H9 (cell line): ENCODE results near the gene NAA60. TPM values are rescaled to one million over a fixed set of nuclear protein-coding genes. Genes with fewer than 3 reads are reported as not detected.

ENCODE experiments used
- DNase-seq: peaks from one replicate; pipeline ENCODE4 v3.0.0-alpha.2; 2017
- H2AFZ ChIP-seq: one replicate; pipeline ENCODE4 v1.6.1; 2013; ENCODE audit warnings: mild to moderate bottlenecking, low read length, control low read depth, moderate library complexity
- H2AK5ac ChIP-seq: 2 replicates; pipeline ENCODE4 v1.6.1; 2013; ENCODE audit warnings: low read length, control low read depth, mixed read lengths; ENCODE audit not compliant: insufficient read length
- H2BK120ac ChIP-seq: one replicate; pipeline ENCODE4 v1.6.1; 2013; ENCODE audit warnings: low read depth, mild to moderate bottlenecking, low read length, control low read depth, inconsistent platforms; ENCODE audit not compliant: poor library complexity, severe bottlenecking
- H2BK12ac ChIP-seq: 2 replicates; pipeline ENCODE4 v1.6.1; 2013; ENCODE audit warnings: low read length, control low read depth, mixed read lengths, low read depth; ENCODE audit not compliant: insufficient read length
- H2BK15ac ChIP-seq: 2 replicates; pipeline ENCODE4 v1.6.1; 2013; ENCODE audit warnings: low read depth, low read length, control low read depth
- H2BK20ac ChIP-seq: one replicate; pipeline ENCODE4 v1.6.1; 2013; ENCODE audit warnings: low read depth, mild to moderate bottlenecking, low read length, control low read depth, inconsistent platforms; ENCODE audit not compliant: poor library complexity, severe bottlenecking
- H2BK5ac ChIP-seq: 2 replicates; pipeline ENCODE4 v1.6.1; 2013; ENCODE audit warnings: low read length, control low read depth, mixed read lengths; ENCODE audit not compliant: insufficient read length
- H3K14ac ChIP-seq: 2 replicates; pipeline ENCODE4 v1.6.1; 2013; ENCODE audit warnings: low read length, control low read depth; ENCODE audit not compliant: insufficient read depth
- H3K18ac ChIP-seq: 2 replicates; pipeline ENCODE4 v1.6.1; 2013; ENCODE audit warnings: low read depth, mild to moderate bottlenecking, mixed read lengths, low read length, control low read depth; ENCODE audit not compliant: insufficient read length
- H3K23ac ChIP-seq: 2 replicates; pipeline ENCODE4 v1.6.1; 2013; ENCODE audit warnings: low read length, control low read depth, mixed read lengths, low read depth; ENCODE audit not compliant: insufficient read length
- H3K23me2 ChIP-seq: 2 replicates; pipeline ENCODE4 v1.6.1; 2013; ENCODE audit warnings: low read depth, mild to moderate bottlenecking, mixed read lengths, low read length, control low read depth; ENCODE audit not compliant: insufficient read length, poor library complexity, severe bottlenecking
- H3K27ac ChIP-seq: 2 replicates; pipeline ENCODE4 v1.5.1; 2013; ENCODE audit warnings: low read length, control low read depth, mixed read lengths, low read depth; ENCODE audit not compliant: insufficient read length
- H3K27me3 ChIP-seq: 2 replicates; pipeline ENCODE4 v1.6.1; 2013; ENCODE audit warnings: low read length, control low read depth, inconsistent platforms; ENCODE audit not compliant: insufficient read depth
- H3K4ac ChIP-seq: 2 replicates; pipeline ENCODE4 v1.6.1; 2013; ENCODE audit warnings: low read depth, mild to moderate bottlenecking, control low read depth, inconsistent platforms, low read length, moderate library complexity
- H3K4me1 ChIP-seq: 2 replicates; pipeline ENCODE4 v1.6.1; 2013; ENCODE audit warnings: low read length, control low read depth, inconsistent platforms; ENCODE audit not compliant: insufficient read depth
- H3K4me2 ChIP-seq: 2 replicates; pipeline ENCODE4 v1.6.1; 2013; ENCODE audit warnings: low read length, control low read depth, mixed read lengths; ENCODE audit not compliant: insufficient read length, insufficient read depth
- H3K56ac ChIP-seq: 2 replicates; pipeline ENCODE4 v1.6.1; 2013; ENCODE audit warnings: low read depth, mild to moderate bottlenecking, mixed read lengths, low read length, control low read depth; ENCODE audit not compliant: insufficient read length
- H3K79me1 ChIP-seq: 2 replicates; pipeline ENCODE4 v1.6.1; 2013; ENCODE audit warnings: low read depth, mild to moderate bottlenecking, moderate library complexity, low read length, control low read depth, inconsistent platforms; ENCODE audit not compliant: insufficient read depth, poor library complexity, severe bottlenecking
- H3K79me2 ChIP-seq: 2 replicates; pipeline ENCODE4 v1.6.1; 2013; ENCODE audit warnings: low read length, control low read depth, inconsistent platforms; ENCODE audit not compliant: insufficient read depth
- H3K9ac ChIP-seq: 2 replicates; pipeline ENCODE4 v1.6.1; 2013; ENCODE audit warnings: low read length, control low read depth, mixed read lengths; ENCODE audit not compliant: insufficient read length; ENCODE audit errors: extremely low read depth
- H3K9me3 ChIP-seq: one replicate; pipeline ENCODE4 v1.6.1; 2013; ENCODE audit warnings: low read depth, low read length, inconsistent platforms; ENCODE audit not compliant: control insufficient read depth
- H3T11ph ChIP-seq: one replicate; pipeline ENCODE4 v1.6.1; 2013; ENCODE audit warnings: mild to moderate bottlenecking, low read length, control low read depth, inconsistent platforms
- H4K20me1 ChIP-seq: one replicate; pipeline ENCODE4 v1.6.1; 2013; ENCODE audit not compliant: control insufficient read depth, insufficient read length, insufficient read depth
- H4K5ac ChIP-seq: 2 replicates; pipeline ENCODE4 v1.6.1; 2013; ENCODE audit warnings: low read depth, mild to moderate bottlenecking, mixed read lengths, low read length, control low read depth; ENCODE audit not compliant: insufficient read length
- H4K8ac ChIP-seq: replicated peaks from 2 replicates; pipeline ENCODE4 v1.6.1; 2013; ENCODE audit warnings: low read length, control low read depth, mixed read lengths, low read depth; ENCODE audit not compliant: insufficient read length
- H4K91ac ChIP-seq: 2 replicates; pipeline ENCODE4 v1.6.1; 2013; ENCODE audit warnings: low read depth, mild to moderate bottlenecking, moderate library complexity, mixed read lengths, low read length, control low read depth; ENCODE audit not compliant: insufficient read length
- H3K27ac Mint-ChIP-seq, 3 experiments: 2 replicates in 2 of 3; 3 replicates in 1 of 3; pipeline ENCODE4 v1.8.0; 2020 to 2021; ENCODE audit warnings: mixed read lengths in 3 of 3, mild to moderate bottlenecking in 1 of 3, moderate library complexity in 1 of 3
- H3K27me3 Mint-ChIP-seq: 2 replicates; pipeline ENCODE4 v1.8.0; 2021; ENCODE audit warnings: low read depth, mild to moderate bottlenecking, moderate library complexity, mixed read lengths
- H3K36me3 Mint-ChIP-seq, 3 experiments: 2 replicates in 2 of 3; 3 replicates in 1 of 3; pipeline ENCODE4 v1.8.0; 2020 to 2021; ENCODE audit warnings: low read depth in 3 of 3, mixed read lengths in 3 of 3; ENCODE audit not compliant: insufficient read depth in 1 of 3
- H3K4me1 Mint-ChIP-seq, 2 experiments: 2 replicates each; pipeline ENCODE4 v1.8.0; 2020; ENCODE audit warnings: mixed read lengths in 2 of 2
- H3K4me3 Mint-ChIP-seq, 2 experiments: 2 replicates in 1 of 2; 3 replicates in 1 of 2; pipeline ENCODE4 v1.8.0; 2020 to 2021; ENCODE audit warnings: mild to moderate bottlenecking in 2 of 2, mixed read lengths in 2 of 2, moderate library complexity in 1 of 2
- H3K9me3 Mint-ChIP-seq, 2 experiments: 2 replicates in 1 of 2; 3 replicates in 1 of 2; pipeline ENCODE4 v1.8.0; 2020; ENCODE audit warnings: mild to moderate bottlenecking in 2 of 2, mixed read lengths in 2 of 2, moderate library complexity in 1 of 2
- WGBS: extraction: QIAGEN DNeasy Blood & Tissue Kit; methylation state at CpG from one replicate; pipeline ENCODE4 v1.1.7; 2013; ENCODE audit warnings: missing lambda C conversion rate, low lambda C conversion rate, mixed read lengths; ENCODE audit not compliant: insufficient read length; ENCODE audit errors: extremely low coverage; 5-methylcytosine and 5-hydroxymethylcytosine counted together
- total RNA-seq: library from RNA; stranded (reverse); gene quantifications from 2 replicates; pipeline ENCODE4 v1.2.1, GENCODE V29; 2021
- TF ChIP-seq, protein P1 (sequence below): fragments of 200-600 bp; sonication (generic); conservative IDR thresholded peaks from 3 replicates; pipeline ENCODE4 v1.8.0; 2021; ENCODE audit warnings: antibody characterized with exemption, mild to moderate bottlenecking

The NAA60 gene
- total RNA-seq, 1 experiment from 2014 or later: 49.3 TPM

GRCh38 chr16:3523281-3523680, 79.8 kb downstream of the NAA60 start:
- no peak for DNase-seq
- TF ChIP-seq, protein P1, sequence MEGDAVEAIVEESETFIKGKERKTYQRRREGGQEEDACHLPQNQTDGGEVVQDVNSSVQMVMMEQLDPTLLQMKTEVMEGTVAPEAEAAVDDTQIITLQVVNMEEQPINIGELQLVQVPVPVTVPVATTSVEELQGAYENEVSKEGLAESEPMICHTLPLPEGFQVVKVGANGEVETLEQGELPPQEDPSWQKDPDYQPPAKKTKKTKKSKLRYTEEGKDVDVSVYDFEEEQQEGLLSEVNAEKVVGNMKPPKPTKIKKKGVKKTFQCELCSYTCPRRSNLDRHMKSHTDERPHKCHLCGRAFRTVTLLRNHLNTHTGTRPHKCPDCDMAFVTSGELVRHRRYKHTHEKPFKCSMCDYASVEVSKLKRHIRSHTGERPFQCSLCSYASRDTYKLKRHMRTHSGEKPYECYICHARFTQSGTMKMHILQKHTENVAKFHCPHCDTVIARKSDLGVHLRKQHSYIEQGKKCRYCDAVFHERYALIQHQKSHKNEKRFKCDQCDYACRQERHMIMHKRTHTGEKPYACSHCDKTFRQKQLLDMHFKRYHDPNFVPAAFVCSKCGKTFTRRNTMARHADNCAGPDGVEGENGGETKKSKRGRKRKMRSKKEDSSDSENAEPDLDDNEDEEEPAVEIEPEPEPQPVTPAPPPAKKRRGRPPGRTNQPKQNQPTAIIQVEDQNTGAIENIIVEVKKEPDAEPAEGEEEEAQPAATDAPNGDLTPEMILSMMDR: no peak
- no peak overlapping the region for H3K14ac ChIP-seq
- no peak overlapping the region for H3K56ac ChIP-seq
- H3K27me3 ChIP-seq: no peaks in the 10 kb centered on the region
- no peak overlapping the region for H4K5ac ChIP-seq
- H3T11ph ChIP-seq: no peak overlapping the region
- H4K91ac ChIP-seq: no peak overlapping the region
- H3K9me3 Mint-ChIP-seq: peaks cover 11% of the 10 kb centered on the region in 2 experiments; a peak in 4 of 5 replicates
- H3K4me1 Mint-ChIP-seq: peaks cover 0 to 6% of the 10 kb centered on the region in 2 experiments; a peak in 2 of 4 replicates
- no peaks in the 10 kb centered on the region for H3K27me3 Mint-ChIP-seq
- no peak overlapping the region for H2BK12ac ChIP-seq
- no peak overlapping the region for H3K18ac ChIP-seq
- peaks cover 23 to 44% (median 39%) of the 10 kb centered on the region in 3 experiments for H3K36me3 Mint-ChIP-seq
- no peaks in the 10 kb centered on the region for H3K9me3 ChIP-seq
- no peak overlapping the region for H2AK5ac ChIP-seq
- WGBS: no CpG with 5 or more reads among the region's 3 CpGs
- no peak overlapping the region for H3K4me3 Mint-ChIP-seq
- H2BK120ac ChIP-seq: no peak overlapping the region
- H2BK5ac ChIP-seq: no peak overlapping the region
- no peaks in the 10 kb centered on the region for H3K79me2 ChIP-seq
- no peaks in the 10 kb centered on the region for H3K79me1 ChIP-seq
- H3K9ac ChIP-seq: no peak overlapping the region
- no peak overlapping the region for H2BK15ac ChIP-seq
- H3K23me2 ChIP-seq: no peaks in the 10 kb centered on the region
- no peak overlapping the region for H2AFZ ChIP-seq
- no peak overlapping the region for H3K23ac ChIP-seq
- H4K8ac ChIP-seq: no peak overlapping the region
- H3K27ac Mint-ChIP-seq: no peak overlapping the region
- no peak overlapping the region for H3K4me2 ChIP-seq
- H3K4ac ChIP-seq: no peak overlapping the region
- no peak overlapping the region for H2BK20ac ChIP-seq
- H3K4me1 ChIP-seq: no peaks in the 10 kb centered on the region
- no peaks in the 10 kb centered on the region for H4K20me1 ChIP-seq
- H3K27ac ChIP-seq: no peak overlapping the region
